PC-3 (cell line): ENCODE data around the gene SELENOS. TPM values are rescaled to one million over a fixed set of nuclear protein-coding genes. Genes with fewer than 3 reads are reported as not detected.

ENCODE experiments used
- ATAC-seq: fragments of 200-7000 bp; cut with Tn5 transposase; 2 replicates; pipeline ENCODE4 v1.9.1; 2020; ENCODE audit warnings: mild to moderate bottlenecking, moderate library complexity
- Bru-seq: library from RNA; stranded (reverse); fragments of 400-500 nt; gene quantifications from one replicate; lab custom pipeline; 2021; lab: Mats Ljungman, UMichigan
- BruChase-seq, 2 experiments: library from RNA; stranded (reverse); fragments of 400-500 nt; gene quantifications; one replicate each; lab custom pipeline; 2021; lab: Mats Ljungman, UMichigan
- BruUV-seq: library from RNA; stranded (reverse); fragments of 400-500 nt; replicated peaks from 2 replicates; lab custom pipeline; 2021; lab: Mats Ljungman, UMichigan
- CTCF ChIA-PET: fragments of 300-600 bp; sonication (Branson Sonifier 250); formaldehyde crosslinking; loops from one replicate; lab custom pipeline; 2022; ENCODE audit warnings: antibody characterized with exemption; lab: Charles Lee
- POLR2A ChIA-PET: fragments of 300-600 bp; sonication (Branson Sonifier 250); formaldehyde crosslinking; loops from one replicate; lab custom pipeline; 2022; ENCODE audit warnings: antibody characterized with exemption; ENCODE audit not compliant: unreplicated experiment; lab: Charles Lee
- DNase-seq: peaks from one replicate; pipeline ENCODE4 v3.0.0-alpha.2; 2015
- H2AFZ ChIP-seq: fragments of 300-600 bp; sonication (generic); 2 replicates; pipeline ENCODE4 v1.6.0; 2016; ENCODE audit warnings: antibody characterized with exemption, low read length
- H3F3A ChIP-seq: fragments of 300-600 bp; sonication (generic); one replicate; pipeline ENCODE4 v1.6.0; 2017; ENCODE audit warnings: antibody characterized with exemption, low read length, control low read depth, mild to moderate bottlenecking; ENCODE audit not compliant: unreplicated experiment
- H3K27ac ChIP-seq: fragments of 300-600 bp; sonication (generic); 2 replicates; pipeline ENCODE4 v1.5.1; 2016; ENCODE audit warnings: mild to moderate bottlenecking, low read length
- H3K27me3 ChIP-seq: fragments of 300-600 bp; sonication (generic); 2 replicates; pipeline ENCODE4 v1.6.1; 2016; ENCODE audit warnings: low read length, mixed read lengths
- H3K36me3 ChIP-seq: fragments of 300-600 bp; sonication (generic); 2 replicates; pipeline ENCODE4 v1.6.1; 2016; ENCODE audit warnings: low read depth, mixed run types, low read length, mixed read lengths
- H3K4me1 ChIP-seq: fragments of 300-600 bp; sonication (generic); 2 replicates; pipeline ENCODE4 v1.5.1; 2016; ENCODE audit warnings: low read length; ENCODE audit not compliant: insufficient read depth
- H3K4me2 ChIP-seq: fragments of 300-600 bp; sonication (generic); 2 replicates; pipeline ENCODE4 v1.6.0; 2016; ENCODE audit warnings: low read length
- H3K4me3 ChIP-seq: fragments of 300-600 bp; sonication (generic); 2 replicates; pipeline ENCODE4 v1.5.1; 2016; ENCODE audit warnings: mild to moderate bottlenecking, low read length, mixed read lengths
- H3K79me2 ChIP-seq: fragments of 300-600 bp; sonication (generic); 2 replicates; pipeline ENCODE4 v1.6.1; 2017; ENCODE audit warnings: low read length, mixed read lengths
- H3K9ac ChIP-seq: fragments of 300-600 bp; sonication (generic); 2 replicates; pipeline ENCODE4 v1.6.0; 2016; ENCODE audit warnings: mild to moderate bottlenecking, low read length
- H3K9me2 ChIP-seq: fragments of 300-600 bp; sonication (generic); replicated peaks from 2 replicates; pipeline ENCODE4 v1.6.1; 2016; ENCODE audit warnings: mixed run types, low read length, mixed read lengths
- H3K9me3 ChIP-seq: fragments of 300-600 bp; sonication (generic); 2 replicates; pipeline ENCODE4 v1.6.1; 2016; ENCODE audit warnings: low read length, mixed read lengths
- H4K20me1 ChIP-seq: fragments of 300-600 bp; sonication (generic); 2 replicates; pipeline ENCODE4 v1.6.1; 2016; ENCODE audit warnings: low read length, mixed read lengths
- CTCF ChIP-seq: fragments of 300-600 bp; sonication (generic); conservative IDR thresholded peaks from 2 replicates; pipeline ENCODE4 v1.5.1; 2017; ENCODE audit warnings: antibody characterized with exemption, low read depth, mild to moderate bottlenecking, low read length
- EZH2 ChIP-seq: fragments of 300-600 bp; sonication (generic); IDR thresholded peaks from one replicate; pipeline ENCODE4 v1.6.1; 2017; ENCODE audit warnings: antibody characterized with exemption, mild to moderate bottlenecking, low read length; ENCODE audit not compliant: unreplicated experiment
- EZH2phosphoT487 ChIP-seq: fragments of 300-600 bp; sonication (generic); IDR thresholded peaks from 2 replicates; pipeline ENCODE4 v1.6.1; 2018; ENCODE audit warnings: mild to moderate bottlenecking, antibody characterized with exemption, low read length, borderline replicate concordance
- intact Hi-C: fragments of 100-400 bp; cut with micrococcal nuclease; formaldehyde crosslinking; loops from 2 replicates; pipeline ENCODE4 v1.9.0; 2023
- long read RNA-seq: library from polyadenylated mRNA; unstranded; transcript quantifications from one replicate; pipeline ENCODE4 v2.0.0, GENCODE V29; 2021; ENCODE audit not compliant: unreplicated experiment
- total RNA-seq: library from RNA; depleted of rRNA; stranded (reverse); fragments of >200 nt; gene quantifications from 2 replicates; pipeline ENCODE4 v1.2.3, GENCODE V29; 2014; rRNA removed

SELENOS gene, protein sequence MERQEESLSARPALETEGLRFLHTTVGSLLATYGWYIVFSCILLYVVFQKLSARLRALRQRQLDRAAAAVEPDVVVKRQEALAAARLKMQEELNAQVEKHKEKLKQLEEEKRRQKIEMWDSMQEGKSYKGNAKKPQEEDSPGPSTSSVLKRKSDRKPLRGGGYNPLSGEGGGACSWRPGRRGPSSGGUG
- total RNA-seq (40.1 and 47.0 TPM in 2 replicates), Bru-seq, nascent RNA (percentile 94 among the genes with signal in this experiment), BruChase-seq, experiment 1, labeled RNA remaining after a 6-hour chase (percentile 96 among the genes with signal in this experiment), BruChase-seq, experiment 2, labeled RNA remaining after a 2-hour chase (percentile 92 among the genes with signal in this experiment)
- long read RNA-seq, transcript SELENOS-203 (6 exons, 1,188 nt), result major isoform, 242 of 304 reads
- long read RNA-seq, transcript SELENOS-206 (3 exons, 556 nt), result minor isoform, 7 of 304 reads
- long read RNA-seq, transcript SELENOS-201 (7 exons, 1,439 nt), result minor isoform, 21 of 304 reads
- long read RNA-seq, transcript SELENOS-204 (4 exons, 856 nt), result minor isoform, 7 of 304 reads
- long read RNA-seq, partial matches to known transcripts, result 10 of 304 reads
- long read RNA-seq, other reads (novel, unspliced or antisense), result 16 of 304 reads

GRCh38 chr15:101277038-101277822 is at the start of gene SELENOS:
SELENOS (minus strand) TSS chr15:101277485; CDS start chr15:101277417, 68 bp downstream.
- BruUV-seq, result no TSS peak

DNA sequence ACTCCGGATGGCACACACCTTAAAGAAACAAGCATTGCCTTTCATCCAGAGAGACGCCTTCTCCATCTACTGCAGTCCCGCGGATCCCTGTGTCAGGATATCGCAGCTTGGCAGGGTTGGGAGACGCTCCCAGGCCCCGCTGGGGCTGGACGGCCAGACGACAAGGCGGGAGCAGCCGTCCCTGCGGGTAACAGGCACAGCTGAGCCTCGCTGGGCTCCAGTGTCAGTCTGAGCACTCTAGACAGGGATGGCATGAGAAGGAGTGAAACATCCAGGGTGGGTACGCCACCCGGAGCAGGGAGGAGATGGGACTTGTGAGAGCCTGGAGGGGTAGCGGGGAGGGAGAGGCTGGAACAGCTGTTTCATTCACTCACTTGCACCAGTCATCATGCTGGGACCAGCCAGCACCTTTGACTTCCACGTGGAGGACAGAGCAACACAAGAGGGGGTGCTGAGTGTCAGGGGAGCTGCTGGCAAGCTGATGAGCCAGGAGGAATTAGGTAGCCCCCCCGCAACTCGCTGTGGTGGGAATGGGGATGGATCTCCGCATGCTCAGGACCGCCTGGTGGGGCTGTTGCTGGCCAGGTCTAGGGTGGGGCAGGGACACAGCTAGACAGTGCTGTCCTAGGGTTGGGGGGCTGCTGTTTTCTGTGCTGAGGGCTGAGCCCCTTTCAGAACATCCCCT is 49.3 kb upstream of the SELENOS start:
- Histone ChIP-seq H3K79me2 (no peaks in the 10 kb centered on the region), H3K9ac (no peak overlapping the region), H3K4me1 (no peaks in the 10 kb centered on the region), H2AFZ (no peak overlapping the region), H3K27me3 (peaks cover 54% of the 10 kb centered on the region), H3K27ac (no peak overlapping the region), H3K4me3 (no peak overlapping the region), H3K9me3 (no peaks in the 10 kb centered on the region), H3K9me2 (no peaks in the 10 kb centered on the region), H3K36me3 (no peaks in the 10 kb centered on the region), H4K20me1 (no peaks in the 10 kb centered on the region), H3F3A (no peaks in the 10 kb centered on the region), H3K4me2 (no peak overlapping the region)
- intact Hi-C loops, result no loop called here
- BruUV-seq, result no TSS peak
- DNase-seq (no peak), ATAC-seq (no peak)
- TF ChIP-seq EZH2, result no peak
- no peak for TF ChIP-seq CTCF
- no peak for TF ChIP-seq EZH2phosphoT487
- ChIA-PET CTCF (no interaction called here), POLR2A (no interaction called here)

More at GRCh38 chr15:101277038-101277822, at the start of gene SELENOS:
- CTCF ChIA-PET, result no interaction called here
- H4K20me1 ChIP-seq, result no peaks in the 10 kb centered on the region
- H3K4me1 ChIP-seq, result 0 out of 2 replicates have a peak, but pooled peaks cover 13% of the 10 kb centered on the region
- POLR2A ChIA-PET, result no interaction called here
- H3F3A ChIP-seq, result no peaks in the 10 kb centered on the region
- H2AFZ ChIP-seq, result peak within 1 kb of the TSS; percentile 84
- DNase-seq (peak; percentile 91), ATAC-seq (peak; percentile 90)
- H3K9me2 ChIP-seq, result no peaks in the 10 kb centered on the region
- H3K4me2 ChIP-seq, result peak within 1 kb of the TSS; percentile 84
- intact Hi-C loops, result no loop called here
- TF ChIP-seq EZH2phosphoT487 (no peak), EZH2 (no peak), CTCF (no peak)
- H3K9me3 ChIP-seq, result no peaks in the 10 kb centered on the region
- H3K27ac ChIP-seq, result peak within 1 kb of the TSS; percentile 20
- peak within 1 kb of the TSS; percentile 81 for H3K4me3 ChIP-seq
- peak within 1 kb of the TSS; percentile 91 for H3K9ac ChIP-seq
- H3K27me3 ChIP-seq, result no peaks in the 10 kb centered on the region
- peaks cover 39% of the 10 kb centered on the region for H3K36me3 ChIP-seq
- H3K79me2 ChIP-seq, result peaks cover 24% of the 10 kb centered on the region
